Activated gamma-delta T cell (primary cell): ENCODE results near the gene MMP14.
"Not testable (repeated sequence)": the region's sequence is repeated elsewhere in the genome, so short reads cannot be mapped to it uniquely, and the experiment has no call there.

ENCODE experiments used
- DNase-seq: peaks from one replicate; lab custom pipeline; 2025; lab: John Stamatoyannopoulos, UW

The MMP14 gene

GRCh38 chr14:22814373-22814772 is 22.0 kb upstream of the MMP14 start:
- DNase-seq, result no peak

- no peak for DNase-seq
Observed at GRCh38 chr14:22814941-22815713, 21.3 kb upstream of the MMP14 start, which contains the start of gene SLC7A7. Gene SLC7A7 (minus strand): TSS chr14:22815435. CDS start chr14:22813398, 2,037 bp downstream.

- no peak for DNase-seq
Observed at GRCh38 chr14:22819151-22819988, 17.0 kb upstream of the MMP14 start.

- DNase-seq, result no peak
Observed at GRCh38 chr14:22820731-22821130, 15.7 kb upstream of the MMP14 start.

GRCh38 chr14:22821193-22822015 is 15.0 kb upstream of the MMP14 start:
- DNase-seq, result no peak

DNA sequence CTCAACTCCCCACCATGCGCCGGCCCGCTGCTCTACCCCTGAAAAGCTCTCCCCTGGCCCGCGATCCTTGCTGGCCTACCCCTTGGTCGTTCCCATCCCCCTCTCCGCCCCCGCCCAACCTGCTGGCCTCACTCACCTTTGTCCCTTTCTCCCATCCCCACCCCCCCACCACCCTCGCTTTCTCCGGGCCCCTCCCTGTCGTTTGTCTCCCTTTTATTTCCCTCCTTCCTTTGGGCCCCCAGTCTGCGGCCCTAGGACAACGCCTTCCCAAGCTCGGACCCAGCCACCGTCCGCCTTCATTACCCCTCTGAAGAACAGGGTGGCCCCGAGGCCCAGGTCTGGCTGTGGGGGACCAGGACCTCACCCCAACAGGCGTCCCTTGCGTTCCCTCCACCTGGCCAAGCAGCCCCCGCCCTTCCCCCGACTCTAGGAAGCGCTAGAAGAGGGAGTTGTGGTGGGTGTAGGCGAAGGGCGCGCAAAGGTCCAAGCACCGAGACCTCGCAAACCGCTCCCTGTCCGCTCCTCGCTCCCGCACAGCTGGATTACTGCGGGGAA is 14.3 kb upstream of the MMP14 start:
- DNase-seq, result no peak

DNA sequence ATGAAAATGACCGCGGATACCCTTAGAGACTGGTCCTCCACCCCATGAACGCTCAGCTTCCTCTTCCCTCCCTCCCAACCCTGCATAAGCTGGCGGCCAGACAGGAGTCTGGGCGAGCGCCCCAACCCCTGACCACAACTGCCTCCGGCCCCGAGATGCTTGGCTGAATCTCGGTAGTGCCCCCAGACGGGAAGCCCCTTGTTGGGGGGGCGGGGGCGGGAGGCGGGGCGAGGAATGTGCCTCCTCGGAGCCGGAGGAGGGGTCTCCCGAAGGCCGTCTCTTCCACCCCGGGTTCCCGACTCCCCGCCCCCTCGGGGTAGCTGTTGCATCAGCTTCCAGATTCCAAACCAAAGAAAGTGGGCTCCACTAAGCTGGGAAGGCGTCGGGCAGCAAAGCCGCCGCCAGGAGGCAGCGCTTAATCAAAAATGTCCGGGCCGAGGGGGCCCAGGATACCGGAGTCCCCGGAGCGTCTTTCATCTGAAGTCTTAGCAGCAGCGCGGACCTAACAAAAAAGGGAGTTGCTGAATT is 13.8 kb upstream of the MMP14 start:
- DNase-seq, result no peak

DNA sequence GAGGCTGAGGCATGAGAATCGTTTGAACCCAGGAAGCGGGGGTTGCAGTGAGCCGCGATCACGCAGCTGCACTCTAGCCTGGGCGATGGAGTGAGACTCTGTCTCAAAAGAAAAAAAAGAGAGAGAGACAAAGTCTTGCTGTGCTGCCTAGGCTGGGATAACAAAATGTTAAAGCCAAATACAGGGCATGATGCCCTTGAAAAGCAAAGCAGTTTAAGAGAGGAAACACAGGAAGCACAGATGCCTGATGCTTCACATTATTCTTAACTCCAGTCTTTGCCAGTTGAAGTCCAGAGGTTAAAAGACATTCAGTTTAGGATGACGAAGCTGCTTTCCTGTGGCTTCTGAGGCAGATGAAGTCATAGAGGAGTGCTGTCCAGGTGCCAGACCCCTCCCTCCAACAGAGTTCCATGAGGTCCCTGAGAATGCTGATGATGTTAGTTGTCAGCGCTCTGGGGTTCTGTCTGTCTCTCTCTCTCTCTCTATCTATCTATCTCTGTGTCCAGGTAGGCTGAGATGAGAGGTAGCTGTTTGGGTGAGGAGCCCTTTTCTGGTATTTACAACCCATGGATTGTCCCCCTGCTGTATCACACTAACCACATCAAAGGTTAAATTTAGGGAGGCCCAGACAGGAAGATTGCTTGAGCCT is 11.6 kb upstream of the MMP14 start:
- no peak for DNase-seq

GRCh38 chr14:22829076-22829660 is 7.2 kb upstream of the MMP14 start:
- not testable (repeated sequence) for DNase-seq

- peak; percentile 64 for DNase-seq
Observed at GRCh38 chr14:22829661-22830442, 6.5 kb upstream of the MMP14 start, which contains the start of gene MRPL52. Gene MRPL52 (plus strand): TSS chr14:22829887. CDS start chr14:22829913, 26 bp downstream.

DNA sequence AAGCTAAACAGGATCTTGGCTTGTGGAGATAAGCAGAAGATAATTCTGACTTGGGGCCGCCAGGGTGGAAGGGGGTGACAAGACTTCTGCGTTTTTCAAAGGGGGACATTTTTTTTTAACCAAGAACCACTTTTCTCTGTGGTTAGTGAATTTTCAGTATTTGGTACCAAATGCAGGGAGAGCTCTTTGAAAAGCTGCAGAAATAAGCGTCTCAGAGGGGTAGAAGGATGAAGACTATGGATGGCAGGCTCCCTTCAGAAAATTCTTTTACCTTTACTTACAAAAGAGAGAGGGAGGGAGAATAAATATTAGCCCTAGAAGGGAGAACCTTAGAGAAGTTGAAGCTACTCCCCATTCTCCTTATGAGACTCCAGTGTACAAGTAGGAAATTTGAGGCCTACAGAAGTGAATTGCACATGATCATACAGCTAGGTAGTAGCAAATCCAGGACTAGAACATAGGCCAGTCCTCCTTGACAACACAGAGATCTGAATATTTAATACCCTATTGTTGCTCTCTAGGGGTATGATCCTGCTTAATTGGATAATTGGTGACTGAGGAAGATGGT is 5.9 kb upstream of the MMP14 start:
- DNase-seq, result no peak

GRCh38 chr14:22835505-22835904 is 880 bp upstream of the MMP14 start:
- DNase-seq, result no peak

DNA sequence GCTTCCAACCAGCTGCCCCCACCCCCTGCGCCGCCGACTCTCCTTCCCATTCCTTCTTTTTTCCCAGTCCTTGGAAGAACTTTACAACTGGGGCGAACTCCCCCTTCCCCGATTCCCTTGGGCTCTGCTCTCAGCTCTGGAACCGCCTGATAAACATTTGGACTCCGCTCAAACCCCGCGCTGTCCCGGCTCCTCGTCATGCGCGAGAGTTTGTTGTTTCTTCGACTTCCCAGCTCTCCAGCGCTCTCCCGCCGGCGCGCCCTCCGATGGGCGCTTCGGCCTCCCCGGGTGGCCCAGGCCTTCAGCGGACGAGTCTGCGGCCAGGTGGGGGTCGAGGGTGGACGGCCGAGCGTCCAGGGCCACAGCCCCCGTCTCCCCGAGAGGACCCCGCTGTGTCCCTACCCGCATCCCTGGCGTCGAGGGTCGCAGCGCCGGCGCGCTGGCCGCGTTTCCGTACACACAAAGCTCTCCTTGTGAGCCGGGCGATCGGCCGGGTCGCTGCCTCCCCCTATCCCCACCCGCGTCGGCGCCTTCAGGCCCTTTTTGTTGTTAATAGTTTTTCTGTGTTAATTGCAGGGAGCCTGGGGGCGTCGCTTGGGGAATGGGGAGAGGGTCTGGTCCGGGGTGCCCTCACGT is 847 bp downstream of the MMP14 start:
- no peak for DNase-seq

- no peak for DNase-seq
Observed at GRCh38 chr14:22837750-22838538, 1.6 kb downstream of the MMP14 start.

- DNase-seq, result no peak
Observed at GRCh38 chr14:22838631-22839041, 2.3 kb downstream of the MMP14 start.

- DNase-seq, result no peak
Observed at GRCh38 chr14:22839159-22839779, 2.9 kb downstream of the MMP14 start.

GRCh38 chr14:22841311-22841710 is 4.9 kb downstream of the MMP14 start:
- no peak for DNase-seq

GRCh38 chr14:22841769-22842168 is 5.4 kb downstream of the MMP14 start:
- DNase-seq, result no peak
